Skin of body (tissue), 2 donors: Measurements from ENCODE around the gene PHLDB3. TPM values are rescaled to one million over a fixed set of nuclear protein-coding genes. Genes with fewer than 3 reads are reported as not detected.
"Not testable (repeated sequence)": the region's sequence is repeated elsewhere in the genome, so short reads cannot be mapped to it uniquely, and the experiment has no call there.

ENCODE experiments used
- DNase-seq: peaks from one replicate; lab custom pipeline; 2025; lab: John Stamatoyannopoulos, UW
- total RNA-seq: library from RNA; depleted of rRNA; stranded (reverse); fragments of >200 nt; gene quantifications from one replicate; pipeline ENCODE4 v1.2.3, GENCODE V29; 2014

Gene PHLDB3
- total RNA-seq, 1 donor from 2014 or later = 19.3 TPM

- peak; percentile 42 for DNase-seq
Observed at GRCh38 chr19:43446746-43447489, 57.6 kb downstream of the PHLDB3 start.

- no peak for DNase-seq
Observed at GRCh38 chr19:43445426-43445825, 59.1 kb downstream of the PHLDB3 start.

DNA sequence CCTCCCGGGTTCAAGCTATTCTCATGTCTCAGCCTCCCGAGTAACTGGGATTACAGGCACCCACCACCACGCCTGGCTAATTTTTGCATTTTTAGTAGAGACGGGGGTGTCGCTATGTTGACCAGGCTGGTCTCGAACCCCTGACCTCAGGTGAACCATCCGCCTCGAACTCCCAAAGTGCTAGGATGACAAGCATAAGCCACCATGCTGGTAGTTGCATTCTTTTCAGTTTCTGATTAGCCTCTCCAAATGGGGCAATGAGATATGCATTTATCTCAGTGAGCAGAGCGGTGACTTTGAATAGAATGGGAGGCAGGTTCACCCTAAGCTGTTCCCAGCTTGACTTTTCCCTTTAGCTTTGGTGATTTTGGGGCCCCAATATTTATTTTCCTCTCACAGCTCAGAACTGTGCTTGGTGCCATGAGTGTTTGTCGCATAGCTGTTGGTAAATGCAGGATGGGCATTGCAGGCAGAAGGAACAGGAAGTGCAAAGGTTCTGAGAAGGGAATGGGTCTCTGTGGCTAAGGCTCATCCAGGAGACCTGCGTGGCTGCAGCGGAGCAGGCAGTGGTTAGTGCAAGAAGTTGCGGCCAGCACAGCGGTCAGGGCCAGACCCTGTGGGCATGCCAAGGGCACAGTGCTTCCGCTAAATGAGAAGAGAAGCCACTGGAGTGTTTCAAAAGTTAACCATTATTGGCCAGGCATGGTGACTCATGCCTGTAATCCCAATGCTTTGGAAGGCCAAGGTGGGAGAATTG, 59.8 kb downstream of the PHLDB3 start:
- DNase-seq = no peak

- not testable (repeated sequence) for DNase-seq
Observed at GRCh38 chr19:43444091-43444490, 60.5 kb downstream of the PHLDB3 start.

- no peak for DNase-seq
Observed at GRCh38 chr19:43441716-43442115, 62.8 kb downstream of the PHLDB3 start.

- no peak for DNase-seq
Observed at GRCh38 chr19:43439709-43440063, 64.9 kb downstream of the PHLDB3 start.

- peak; percentile 47 for DNase-seq
Observed at GRCh38 chr19:43439032-43439708, 65.4 kb downstream of the PHLDB3 start.

- DNase-seq = peak; percentile 93
Observed at GRCh38 chr19:43438291-43439031, 66.1 kb downstream of the PHLDB3 start.

DNA sequence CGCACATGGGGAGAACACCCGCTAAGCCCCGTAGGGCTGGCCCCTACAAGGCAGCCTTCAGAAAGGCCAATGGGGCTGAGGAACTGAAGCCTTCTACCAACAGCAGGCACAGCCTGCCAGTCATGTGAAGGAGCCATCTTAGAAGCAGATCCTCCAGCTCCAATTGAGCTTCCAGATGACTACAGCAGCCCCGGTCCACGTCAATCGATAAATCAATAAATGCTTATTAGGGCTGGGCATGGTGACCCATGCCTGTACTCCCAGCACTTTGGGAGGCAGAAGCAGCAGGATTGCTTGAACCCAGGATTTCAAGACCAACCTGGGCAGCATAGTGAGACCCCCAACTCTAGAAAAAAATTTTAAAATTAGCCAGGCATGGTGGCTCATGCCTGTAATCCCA, 66.8 kb downstream of the PHLDB3 start:
- DNase-seq = no peak

DNA sequence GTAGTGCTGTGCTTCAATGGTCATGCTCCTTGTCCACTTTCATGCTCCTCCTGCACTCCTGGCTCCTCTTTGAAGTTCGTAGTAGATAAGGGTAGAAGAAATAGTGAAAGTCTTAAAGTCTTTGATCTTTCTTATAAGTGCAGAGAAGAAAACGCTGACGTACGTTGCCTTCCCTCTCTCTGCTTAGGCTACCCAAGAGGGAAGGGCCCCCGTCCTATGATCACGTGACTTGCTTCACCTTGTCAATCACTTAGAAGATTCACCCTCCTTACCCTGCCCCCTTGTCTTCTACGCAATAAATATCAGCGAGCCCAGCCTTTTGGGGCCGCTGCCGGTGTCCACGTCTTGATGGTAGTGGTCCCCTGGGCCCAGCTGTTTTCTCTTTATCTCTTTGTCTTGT, 67.3 kb downstream of the PHLDB3 start:
- not testable (repeated sequence) for DNase-seq

- no peak for DNase-seq
Observed at GRCh38 chr19:43435775-43436174, 68.8 kb downstream of the PHLDB3 start.

- no peak for DNase-seq
Observed at GRCh38 chr19:43433689-43434088, 70.9 kb downstream of the PHLDB3 start.

- no peak for DNase-seq
Observed at GRCh38 chr19:43433358-43433673, 71.2 kb downstream of the PHLDB3 start.

DNA sequence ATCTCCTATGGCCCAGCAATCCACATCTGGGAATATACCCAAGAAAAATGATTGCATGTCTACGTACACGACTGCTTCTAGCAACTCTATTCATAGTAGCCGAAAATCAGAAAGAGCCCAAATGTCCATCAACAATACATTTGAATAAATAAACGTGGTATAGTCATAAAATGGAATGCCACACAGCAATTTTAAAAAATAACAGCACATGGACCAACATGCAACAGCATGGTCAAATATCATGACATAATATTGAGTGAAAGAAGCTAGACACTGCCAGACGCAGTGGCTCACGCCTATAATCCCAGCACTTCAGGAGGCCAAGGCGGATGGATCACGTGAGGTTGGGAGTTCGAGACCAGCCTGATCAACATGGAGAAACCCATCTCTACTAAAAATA, 73.6 kb downstream of the PHLDB3 start:
- DNase-seq = no peak

GRCh38 chr19:43430142-43430710, 74.3 kb downstream of the PHLDB3 start:
- no peak for DNase-seq

GRCh38 chr19:43429395-43429794, 75.2 kb downstream of the PHLDB3 start:
- no peak for DNase-seq

DNA sequence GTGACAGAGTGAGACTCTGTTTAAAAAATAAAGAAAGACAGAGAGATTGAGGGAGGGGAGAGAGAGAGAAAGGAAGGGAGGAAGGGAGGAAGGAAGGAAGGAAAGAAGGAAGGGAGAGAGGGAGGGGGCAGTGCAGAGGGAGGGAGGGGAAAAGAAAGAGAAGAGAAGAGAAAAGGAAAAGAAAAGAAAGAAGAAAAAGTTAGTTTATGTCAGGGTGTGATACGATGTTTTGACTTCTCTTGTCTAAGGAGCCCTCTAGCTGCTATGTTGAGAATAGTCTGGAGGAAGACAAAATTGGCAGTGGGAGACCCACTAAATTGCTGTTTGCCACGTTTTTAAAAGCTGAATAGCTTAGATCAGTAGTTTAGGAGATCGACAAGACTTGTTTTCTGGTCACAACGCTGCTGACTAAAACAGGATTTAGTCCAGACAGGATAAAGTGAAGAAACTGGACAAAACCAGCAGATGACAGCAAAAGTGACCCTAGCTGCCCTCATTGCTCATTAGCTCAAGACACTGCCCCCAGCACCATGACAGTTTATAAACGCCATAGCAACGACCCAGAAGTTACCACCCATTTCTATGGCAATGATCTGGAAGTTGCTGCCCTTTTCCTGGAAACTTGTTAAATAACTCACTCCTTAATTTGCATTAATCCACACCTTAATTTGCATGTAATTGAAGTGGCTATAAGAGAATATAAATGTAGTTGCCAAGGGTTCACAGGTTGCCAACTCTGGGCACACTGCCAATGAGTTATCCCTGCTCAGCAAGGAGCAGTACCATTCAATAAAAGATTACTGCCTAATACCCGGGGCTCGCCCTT, 78.8 kb downstream of the PHLDB3 start:
- no peak for DNase-seq
